ENCODE data around the gene HIVEP2.

Gene HIVEP2

GRCh38 chr6:142841915-142842314 is 103.1 kb downstream of the HIVEP2 start:
- TF ChIP-seq CTCF (IDR thresholded peaks at IDR 0.05; ENCODE audit: low read depth, low read length, missing control alignments): no peak
- H3K4me3 ChIP-seq (replicated peaks; ENCODE audit: low read depth, low read length): no peak overlapping the region
- DNase-seq (ENCODE audit: extremely low read depth, low read depth): no peak

- no peak for TF ChIP-seq CTCF (IDR thresholded peaks at IDR 0.05; ENCODE audit: low read depth, low read length, missing control alignments)
- no peak for DNase-seq (ENCODE audit: extremely low read depth, low read depth)
- no peak overlapping the region for H3K4me3 ChIP-seq (replicated peaks; ENCODE audit: low read depth, low read length)
Measured at GRCh38 chr6:142839686-142840040, 105.3 kb downstream of the HIVEP2 start.

GRCh38 chr6:142838821-142839685 is 105.9 kb downstream of the HIVEP2 start:
- H3K4me3 ChIP-seq (replicated peaks; ENCODE audit: low read depth, low read length): no peak overlapping the region
- DNase-seq (ENCODE audit: extremely low read depth, low read depth): no peak
- TF ChIP-seq CTCF (IDR thresholded peaks at IDR 0.05; ENCODE audit: low read depth, low read length, missing control alignments): no peak

GRCh38 chr6:142835787-142836535 is 109.0 kb downstream of the HIVEP2 start:
- no peak for DNase-seq (ENCODE audit: extremely low read depth, low read depth)
- TF ChIP-seq CTCF (IDR thresholded peaks at IDR 0.05; ENCODE audit: low read depth, low read length, missing control alignments): no peak
- no peak overlapping the region for H3K4me3 ChIP-seq (replicated peaks; ENCODE audit: low read depth, low read length)

- DNase-seq (ENCODE audit: extremely low read depth, low read depth): no peak
- no peak for TF ChIP-seq CTCF (IDR thresholded peaks at IDR 0.05; ENCODE audit: low read depth, low read length, missing control alignments)
- no peak overlapping the region for H3K4me3 ChIP-seq (replicated peaks; ENCODE audit: low read depth, low read length)
Measured at GRCh38 chr6:142834853-142835252, 110.1 kb downstream of the HIVEP2 start.

GRCh38 chr6:142833798-142834197 is 111.2 kb downstream of the HIVEP2 start:
- no peak for DNase-seq (ENCODE audit: extremely low read depth, low read depth)
- TF ChIP-seq CTCF (IDR thresholded peaks at IDR 0.05; ENCODE audit: low read depth, low read length, missing control alignments): no peak
- H3K4me3 ChIP-seq (replicated peaks; ENCODE audit: low read depth, low read length): no peak overlapping the region

Measured in HFF-Myc (cell line).